Coronary artery (tissue), 2 donors: ENCODE results near the gene ELAVL2.

Source experiments
- DNase-seq: peaks from one replicate; pipeline ENCODE4 v3.0.0-alpha.2; 2017; ENCODE audit warnings: low spot score
- H3K27ac ChIP-seq, 2 donors: fragments of 200-600 bp; sonication (generic); one replicate each; pipeline ENCODE4 v1.5.1; 2016 to 2019
- H3K4me3 ChIP-seq: fragments of 200-600 bp; sonication (generic); 2 replicates; pipeline ENCODE4 v1.5.1; 2016; ENCODE audit warnings: mild to moderate bottlenecking, moderate library complexity
- TF ChIP-seq, protein P1 (sequence below): fragments of 200-600 bp; sonication (generic); IDR thresholded peaks from one replicate; pipeline ENCODE4 v1.5.1; 2019; ENCODE audit warnings: antibody characterized with exemption

ELAVL2 gene

DNA sequence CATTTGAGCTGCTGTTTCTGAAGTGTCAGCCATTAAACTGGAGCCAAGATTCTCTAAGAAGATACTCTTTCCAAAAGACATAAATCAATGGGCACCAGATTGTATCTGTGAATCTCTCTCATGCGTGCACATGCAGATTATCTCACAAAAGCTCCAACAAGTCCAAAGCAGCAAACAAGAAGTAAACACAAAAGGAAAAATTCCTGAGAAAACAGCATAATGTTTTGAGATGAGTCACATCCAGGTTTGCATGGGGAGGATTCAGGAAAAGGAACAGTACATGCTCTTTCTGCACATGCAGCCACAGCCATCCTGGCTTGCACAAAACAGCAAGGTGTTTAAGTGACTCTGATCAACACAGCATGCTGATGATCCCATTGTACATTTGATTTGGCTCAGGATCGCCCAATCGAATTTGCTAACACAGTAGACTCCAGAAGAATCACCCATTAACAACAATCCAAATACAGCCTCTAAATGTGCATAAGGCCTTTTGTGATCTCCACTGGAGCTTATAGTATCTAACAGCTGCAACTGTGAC, 143.1 kb downstream of the ELAVL2 start:
- DNase-seq = no peak
- TF ChIP-seq, protein P1, sequence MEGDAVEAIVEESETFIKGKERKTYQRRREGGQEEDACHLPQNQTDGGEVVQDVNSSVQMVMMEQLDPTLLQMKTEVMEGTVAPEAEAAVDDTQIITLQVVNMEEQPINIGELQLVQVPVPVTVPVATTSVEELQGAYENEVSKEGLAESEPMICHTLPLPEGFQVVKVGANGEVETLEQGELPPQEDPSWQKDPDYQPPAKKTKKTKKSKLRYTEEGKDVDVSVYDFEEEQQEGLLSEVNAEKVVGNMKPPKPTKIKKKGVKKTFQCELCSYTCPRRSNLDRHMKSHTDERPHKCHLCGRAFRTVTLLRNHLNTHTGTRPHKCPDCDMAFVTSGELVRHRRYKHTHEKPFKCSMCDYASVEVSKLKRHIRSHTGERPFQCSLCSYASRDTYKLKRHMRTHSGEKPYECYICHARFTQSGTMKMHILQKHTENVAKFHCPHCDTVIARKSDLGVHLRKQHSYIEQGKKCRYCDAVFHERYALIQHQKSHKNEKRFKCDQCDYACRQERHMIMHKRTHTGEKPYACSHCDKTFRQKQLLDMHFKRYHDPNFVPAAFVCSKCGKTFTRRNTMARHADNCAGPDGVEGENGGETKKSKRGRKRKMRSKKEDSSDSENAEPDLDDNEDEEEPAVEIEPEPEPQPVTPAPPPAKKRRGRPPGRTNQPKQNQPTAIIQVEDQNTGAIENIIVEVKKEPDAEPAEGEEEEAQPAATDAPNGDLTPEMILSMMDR = no peak
- H3K4me3 ChIP-seq = no peak overlapping the region
- H3K27ac ChIP-seq = no peak overlapping the region

DNA sequence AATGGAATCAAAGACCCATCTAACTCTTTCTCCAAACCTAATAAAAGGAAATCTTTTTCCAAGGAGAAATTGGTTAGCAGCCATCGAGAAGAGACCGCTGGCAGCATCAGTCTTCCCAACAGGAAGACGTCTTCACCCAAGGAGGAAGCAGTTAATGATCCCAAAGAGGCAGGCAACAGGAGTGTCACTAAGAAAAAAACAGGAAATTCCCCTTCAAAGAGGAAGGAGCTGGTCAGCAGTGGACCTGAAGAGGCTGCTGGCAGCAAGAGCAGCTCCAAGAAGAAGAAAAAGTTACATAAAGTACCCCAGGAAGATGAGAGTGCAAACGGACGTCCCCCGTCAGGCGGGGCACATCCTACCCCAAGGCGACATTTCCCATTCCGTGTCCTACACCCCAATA, 143.7 kb downstream of the ELAVL2 start:
- DNase-seq = no peak
- H3K27ac ChIP-seq = no peak overlapping the region
- TF ChIP-seq, protein P1 = no peak
- H3K4me3 ChIP-seq = no peak overlapping the region

DNA sequence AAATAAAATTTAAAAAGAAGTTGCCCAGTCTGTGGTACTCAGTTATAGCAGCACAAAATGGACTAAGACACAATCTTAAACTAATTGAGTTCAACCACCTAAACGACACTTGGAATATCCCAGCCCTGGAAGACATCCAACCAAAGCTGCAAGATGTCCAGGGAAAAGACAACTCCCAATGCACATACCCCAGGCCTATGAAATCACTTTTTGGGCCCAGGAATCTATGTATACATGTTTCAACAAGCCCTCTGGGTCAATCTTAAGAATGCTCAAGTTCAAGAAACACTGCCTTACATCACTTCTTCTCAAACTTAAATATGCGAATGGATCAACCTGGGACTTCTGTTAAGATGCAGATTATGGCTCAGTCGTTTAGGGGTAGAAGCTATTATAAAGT, 148.6 kb downstream of the ELAVL2 start:
- Histone ChIP-seq H3K4me3 (no peak overlapping the region), H3K27ac (no peak overlapping the region)
- TF ChIP-seq, protein P1 = no peak
- no peak for DNase-seq

DNA sequence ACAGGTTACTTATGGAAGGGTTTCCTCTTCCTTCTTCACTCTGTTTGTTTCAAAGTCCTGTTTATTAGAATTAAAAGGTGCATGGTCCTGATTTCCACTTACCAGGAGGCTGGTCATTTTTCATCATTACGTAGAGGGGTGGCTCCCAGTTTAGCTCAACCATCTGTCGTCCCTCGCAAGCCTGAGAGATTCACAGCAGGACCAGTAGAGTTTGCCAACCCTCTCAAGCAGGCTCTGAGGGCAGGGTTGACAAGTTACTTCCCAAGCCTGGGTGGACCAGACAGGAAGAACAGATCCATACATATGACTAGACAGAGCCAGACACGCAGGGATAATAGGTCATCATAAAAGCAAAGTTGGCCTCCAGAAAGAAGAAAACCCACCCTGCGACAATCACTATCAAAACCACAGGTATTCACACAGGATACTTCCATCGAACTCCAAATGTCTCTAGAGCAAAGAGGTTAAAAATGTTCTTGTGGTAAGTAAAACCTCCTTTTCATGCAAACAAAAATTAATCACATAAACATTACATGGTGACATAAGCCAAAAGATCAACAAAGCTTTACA, 151.9 kb downstream of the ELAVL2 start:
- no peak overlapping the region for H3K4me3 ChIP-seq
- DNase-seq = no peak
- H3K27ac ChIP-seq = no peak overlapping the region
- TF ChIP-seq, protein P1 = no peak

DNA sequence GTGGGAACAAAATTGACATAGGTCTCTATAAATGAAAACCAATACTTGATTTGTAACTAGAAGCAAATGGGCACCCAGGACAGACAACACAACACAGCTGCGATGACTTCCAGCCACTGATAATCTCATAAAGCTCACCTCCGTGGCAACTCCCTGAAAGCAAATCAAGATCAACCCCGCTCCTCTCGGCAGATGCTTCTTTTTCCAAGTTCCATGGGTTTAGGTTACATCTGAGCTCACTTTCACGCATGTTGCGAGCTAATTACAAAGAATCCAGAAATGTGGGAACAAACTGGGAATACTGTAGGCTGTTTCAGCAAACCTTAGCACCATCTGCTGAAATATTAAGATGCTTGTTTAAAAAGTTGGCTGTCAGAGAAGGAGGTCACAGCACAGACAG, 153.9 kb downstream of the ELAVL2 start:
- no peak overlapping the region for H3K4me3 ChIP-seq
- no peak overlapping the region for H3K27ac ChIP-seq
- DNase-seq = no peak
- TF ChIP-seq, protein P1 = no peak

DNA sequence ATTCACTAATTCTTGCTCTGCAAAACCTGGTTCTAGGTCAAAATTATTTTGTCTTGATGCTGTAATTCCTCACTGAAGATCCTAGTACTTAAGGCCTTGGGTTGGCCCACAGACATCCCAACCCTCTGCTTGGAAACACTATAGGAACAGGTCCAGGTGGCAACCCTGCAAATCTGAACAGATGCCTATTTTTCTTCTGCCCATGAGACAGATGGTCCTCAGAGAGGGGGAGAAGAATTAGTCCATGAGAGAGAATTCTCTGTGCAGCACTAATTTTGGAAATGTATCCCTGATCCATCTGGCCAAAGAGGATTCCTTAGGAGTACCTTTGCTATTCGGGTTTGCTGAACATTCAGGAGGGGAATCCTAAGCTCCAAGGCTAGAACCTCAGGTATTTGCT, 156.3 kb downstream of the ELAVL2 start:
- no peak for DNase-seq
- no peak overlapping the region for H3K27ac ChIP-seq
- H3K4me3 ChIP-seq = no peak overlapping the region
- TF ChIP-seq, protein P1 = no peak

DNA sequence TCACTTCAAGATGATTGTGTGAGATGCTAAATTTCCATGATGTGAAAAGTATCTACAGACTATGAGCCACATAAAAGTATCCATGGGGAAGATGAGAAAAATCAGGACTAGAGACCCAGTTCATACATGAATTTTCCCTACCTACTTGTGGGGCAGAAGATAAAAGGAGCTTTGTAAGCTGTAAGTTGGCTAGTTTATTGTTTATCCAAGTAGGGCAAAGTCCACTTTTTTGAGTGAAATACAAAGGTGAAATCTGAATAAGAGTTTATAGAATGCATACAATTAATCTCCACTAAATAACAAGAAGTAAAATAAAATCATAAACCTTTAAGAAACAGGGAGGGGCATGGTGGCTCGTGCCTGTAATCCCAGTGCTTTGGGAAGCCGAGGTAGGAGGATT, 160.4 kb downstream of the ELAVL2 start:
- TF ChIP-seq, protein P1 = no peak
- Histone ChIP-seq H3K27ac (no peak overlapping the region), H3K4me3 (no peak overlapping the region)
- no peak for DNase-seq
